HuH-7.5 (cell line): Measurements from ENCODE around the gene FOSL2.

Experiments used
- DNase-seq: peaks from one replicate; pipeline ENCODE4 v3.0.0; 2011; ENCODE audit warnings: low spot score

Gene FOSL2

GRCh38 chr2:28413152-28413898 is 20.7 kb downstream of the FOSL2 start:
- DNase-seq = no peak

- DNase-seq = no peak
Observed at GRCh38 chr2:28413899-28414295, 21.2 kb downstream of the FOSL2 start.

DNA sequence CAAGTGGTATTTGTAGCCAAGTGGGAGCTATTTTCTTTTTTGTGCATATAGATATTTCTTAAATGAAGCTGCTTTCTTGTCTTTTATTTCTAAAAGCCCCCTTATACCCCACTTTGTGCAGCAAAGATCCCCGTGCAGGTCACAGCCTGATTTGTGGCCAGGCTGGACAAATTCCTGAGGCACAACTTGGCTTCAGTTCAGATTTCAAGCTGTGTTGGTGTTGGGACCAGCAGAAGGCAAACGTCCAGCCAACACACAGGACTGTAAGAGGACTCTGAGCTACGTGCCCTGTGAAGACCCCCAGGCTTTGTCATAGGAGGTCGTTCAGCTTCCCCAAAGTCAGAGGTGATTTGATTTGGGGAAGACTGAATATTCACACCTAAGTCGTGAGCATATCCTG is 21.9 kb downstream of the FOSL2 start:
- no peak for DNase-seq

- no peak for DNase-seq
Observed at GRCh38 chr2:28415010-28415409, 22.4 kb downstream of the FOSL2 start.

DNA sequence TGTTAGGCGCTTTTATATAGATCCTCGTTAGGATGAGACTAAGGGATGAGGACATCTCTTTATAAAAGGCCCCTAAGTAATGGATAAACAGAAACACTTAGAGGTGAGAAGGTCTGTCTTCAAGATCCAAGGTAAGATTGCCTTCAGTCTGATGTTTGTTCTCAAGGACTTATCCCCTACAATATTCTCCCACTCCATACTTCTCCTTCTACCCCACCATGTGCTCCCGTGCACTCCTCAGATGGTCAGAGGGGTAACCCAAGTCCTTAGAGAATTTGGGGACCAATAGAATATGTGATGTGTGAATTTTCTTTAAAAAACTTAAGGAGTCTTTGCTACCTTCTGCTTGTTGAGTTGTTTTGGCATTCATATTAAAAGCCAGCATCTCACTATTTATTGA is 23.1 kb downstream of the FOSL2 start:
- DNase-seq = no peak

GRCh38 chr2:28419003-28419402 is 26.3 kb downstream of the FOSL2 start:
- DNase-seq = no peak

DNA sequence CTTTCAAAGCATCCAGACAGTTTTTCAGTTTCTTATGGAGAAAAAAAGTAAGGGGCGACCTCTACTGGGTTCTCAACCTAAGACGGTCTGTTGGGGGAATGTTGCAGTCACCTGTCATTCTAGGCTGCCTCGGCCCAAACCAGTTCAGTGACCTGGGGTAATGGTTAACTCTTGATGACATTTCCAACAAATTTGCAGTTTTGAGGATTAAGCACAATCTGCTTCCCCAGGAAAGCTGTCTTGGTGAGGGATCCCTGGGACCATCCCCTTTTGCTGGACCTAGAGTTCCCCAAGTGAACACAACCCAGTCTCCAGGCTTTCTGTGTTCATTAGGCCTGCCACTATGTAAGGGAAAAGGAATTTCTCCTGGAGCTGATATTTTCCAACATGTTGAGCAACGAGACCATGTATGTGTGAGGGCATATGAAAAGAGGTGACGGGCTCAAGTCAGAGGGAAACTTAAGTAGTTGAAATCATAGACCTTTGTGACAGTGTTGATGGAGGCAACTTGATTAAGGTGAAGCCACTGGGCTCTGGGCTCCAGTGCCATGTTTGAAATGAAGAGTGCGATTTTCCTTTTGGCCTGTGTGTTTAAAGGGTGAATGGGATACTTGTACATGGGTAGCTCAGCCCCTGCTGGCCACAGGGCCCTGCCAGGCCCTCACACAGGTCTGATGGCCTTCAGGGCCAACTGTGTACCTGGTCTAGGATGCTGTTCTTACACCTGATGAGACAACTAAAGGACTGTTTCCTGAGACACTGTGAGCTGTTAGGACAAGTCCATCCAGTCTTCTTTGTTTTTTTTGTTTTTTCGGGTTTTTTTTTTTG is 27.0 kb downstream of the FOSL2 start:
- DNase-seq = no peak

DNA sequence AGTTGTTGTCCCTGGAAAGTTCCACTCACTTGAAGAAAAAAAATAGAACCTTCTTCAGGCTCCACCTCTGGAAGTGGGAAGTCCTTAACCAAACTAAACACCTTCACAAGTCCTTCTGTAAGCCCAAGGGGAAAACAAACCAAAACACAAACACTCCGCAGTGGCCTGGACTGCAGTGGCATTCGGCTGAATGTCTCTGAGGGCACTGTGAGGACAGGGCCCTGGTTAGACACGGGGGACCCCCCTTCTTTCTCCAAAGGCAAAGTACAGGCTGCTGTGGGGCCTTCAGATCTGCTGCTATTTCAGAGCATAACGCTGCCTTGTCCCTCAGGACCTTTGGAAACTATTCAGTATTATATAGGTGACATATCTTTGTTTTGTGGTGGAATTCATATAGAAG is 28.1 kb downstream of the FOSL2 start:
- no peak for DNase-seq

GRCh38 chr2:28422908-28423741 is 30.5 kb downstream of the FOSL2 start:
- DNase-seq = no peak

DNA sequence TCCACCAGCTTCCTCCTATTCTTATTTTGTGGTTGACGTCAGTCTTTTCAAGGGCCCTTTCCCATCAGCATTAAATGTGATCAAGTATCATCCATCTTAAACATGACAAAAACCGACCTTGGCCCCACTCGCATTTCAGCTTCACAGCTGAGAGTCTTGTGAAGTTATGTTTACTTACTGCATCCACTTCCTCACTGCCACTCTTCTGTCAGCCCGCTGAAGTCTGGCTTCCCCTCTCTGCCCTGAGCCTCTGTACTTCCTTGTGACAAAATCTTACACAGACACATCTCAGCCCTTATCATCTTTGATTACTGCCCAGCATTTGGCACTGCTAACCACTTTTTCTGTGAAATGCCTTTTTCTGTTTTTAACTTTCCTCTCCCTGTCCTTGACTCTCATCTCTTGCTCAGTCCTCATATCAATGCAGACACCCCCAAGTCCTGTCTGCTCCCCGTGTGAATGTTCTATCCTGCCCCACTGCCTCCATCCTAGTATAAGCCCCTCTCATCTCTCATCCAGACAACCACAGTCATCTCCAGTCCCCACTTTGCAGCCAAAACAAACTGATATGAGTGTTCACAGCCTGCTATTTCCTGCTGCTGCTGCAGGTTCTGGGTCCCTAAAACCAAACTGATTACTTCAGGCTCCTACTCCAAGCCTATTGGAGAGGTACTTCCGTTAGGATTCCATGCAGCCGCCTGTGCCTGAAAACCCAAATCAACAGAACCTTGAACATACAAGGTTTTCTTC is 31.4 kb downstream of the FOSL2 start:
- DNase-seq = no peak

DNA sequence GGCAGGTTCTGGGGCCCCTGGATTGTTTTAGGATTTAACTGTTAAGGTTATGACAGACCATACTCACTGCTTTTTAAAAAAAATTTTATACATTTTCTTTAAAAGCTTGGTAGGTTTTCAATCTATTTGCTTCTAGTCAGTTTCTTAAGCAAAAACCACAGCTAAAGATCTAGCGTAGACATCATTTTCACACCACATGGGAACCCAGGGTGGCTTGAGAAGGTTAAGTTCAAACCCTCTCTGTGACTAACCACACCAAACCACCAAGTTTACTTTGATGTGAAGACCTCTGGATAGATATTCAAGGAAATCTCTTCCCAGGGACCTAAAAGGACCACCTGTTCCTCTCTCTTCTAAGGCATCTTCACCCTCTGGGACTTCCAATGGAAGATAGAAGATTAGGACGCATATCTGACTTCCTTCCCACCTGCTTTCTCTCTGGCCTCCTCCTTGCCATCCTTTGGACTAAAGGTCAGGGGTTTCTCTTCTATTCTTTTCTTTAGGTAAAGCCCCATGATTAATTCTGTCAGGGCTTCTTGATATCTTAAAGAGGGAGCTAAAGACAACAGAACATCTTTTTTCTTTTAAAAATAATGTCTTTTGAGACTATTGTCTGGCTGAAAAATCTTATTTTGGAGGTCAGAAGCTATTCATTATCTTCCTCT is 32.3 kb downstream of the FOSL2 start:
- DNase-seq = no peak

DNA sequence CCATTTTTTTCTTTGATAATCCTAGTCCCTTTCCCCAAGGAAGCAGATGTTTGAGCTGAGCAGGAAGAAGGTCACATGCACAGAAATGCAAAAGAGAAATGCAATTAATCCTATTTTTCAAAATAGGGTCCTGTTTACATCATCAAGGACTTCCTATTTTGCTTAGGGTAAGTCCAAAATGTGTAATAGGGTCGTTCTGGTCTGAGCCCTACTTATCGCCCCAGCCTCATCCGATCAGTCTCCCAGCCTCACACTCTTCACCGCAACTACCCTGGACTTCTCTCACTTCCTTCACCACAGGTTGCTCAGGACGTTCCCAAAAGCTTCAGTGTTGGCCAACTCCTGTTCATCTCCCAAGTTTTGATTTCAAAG is 32.8 kb downstream of the FOSL2 start:
- DNase-seq = no peak

GRCh38 chr2:28427741-28428415 is 35.2 kb downstream of the FOSL2 start:
- no peak for DNase-seq

GRCh38 chr2:28428486-28428885 is 35.8 kb downstream of the FOSL2 start:
- no peak for DNase-seq

GRCh38 chr2:28429636-28430376 is 37.1 kb downstream of the FOSL2 start:
- DNase-seq = no peak

- DNase-seq = no peak
Observed at GRCh38 chr2:28430377-28430765, 37.7 kb downstream of the FOSL2 start.

- no peak for DNase-seq
Observed at GRCh38 chr2:28430788-28431418, 38.2 kb downstream of the FOSL2 start.

DNA sequence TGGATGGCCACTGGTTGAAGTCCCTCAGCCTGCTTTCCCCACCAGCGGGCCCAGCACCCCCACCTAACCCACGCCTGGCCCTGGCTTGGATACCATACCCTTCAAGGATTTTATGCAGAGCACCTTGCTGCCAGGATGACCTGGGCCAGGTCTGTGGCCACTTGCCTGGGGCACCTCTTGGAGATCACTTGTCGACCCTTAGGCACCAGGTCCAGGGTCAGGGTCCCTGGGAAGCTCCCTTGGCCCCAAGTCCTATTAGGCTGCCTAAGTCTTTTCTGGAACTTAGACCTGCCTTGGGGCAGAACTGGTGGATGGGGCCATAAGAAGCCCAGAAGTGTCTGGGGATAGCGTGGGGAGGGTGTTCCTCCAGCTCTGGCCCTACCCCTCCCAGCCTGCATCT is 39.1 kb downstream of the FOSL2 start:
- no peak for DNase-seq

DNA sequence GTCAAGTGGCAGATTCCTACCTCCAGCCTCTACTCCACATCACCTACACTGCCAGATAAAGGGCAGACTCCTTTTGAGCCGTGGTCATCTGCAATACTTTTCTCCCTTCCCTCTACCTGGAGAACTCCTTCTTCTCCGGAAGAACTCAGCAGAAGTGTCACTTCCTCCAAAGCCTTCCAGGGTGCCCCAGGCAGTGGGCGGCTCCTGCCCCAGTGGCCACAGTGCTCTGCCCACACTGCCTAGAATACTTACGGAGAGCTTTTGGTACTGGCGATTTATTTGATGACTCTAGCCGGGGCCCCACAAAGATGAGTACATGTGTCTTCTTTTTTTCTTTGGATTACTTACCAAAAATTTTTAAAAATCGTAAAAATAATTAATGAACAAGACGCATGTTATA is 39.7 kb downstream of the FOSL2 start:
- DNase-seq = no peak

DNA sequence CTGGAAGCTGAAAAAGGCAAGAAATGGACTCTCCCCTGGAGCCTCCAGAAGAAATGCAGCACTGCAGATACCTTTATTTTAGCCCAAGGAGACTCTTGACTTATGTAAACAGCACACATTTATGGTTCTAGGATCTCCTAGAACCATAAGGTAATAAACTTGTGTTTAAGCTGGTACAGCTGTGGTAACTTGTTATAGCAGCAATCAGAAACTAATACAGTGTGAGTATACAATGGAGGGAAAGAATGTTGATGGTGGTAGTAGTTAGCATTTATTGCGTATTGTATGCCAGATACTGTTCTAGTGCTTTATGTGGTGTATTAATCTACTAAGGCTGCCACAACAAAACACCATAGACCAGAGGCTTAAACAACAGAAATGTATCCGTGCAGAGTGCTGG is 40.6 kb downstream of the FOSL2 start:
- no peak for DNase-seq
